HG03139 (cell line): ENCODE results near the gene RNF182.
"Not testable (repeated sequence)": the region's sequence is repeated elsewhere in the genome, so short reads cannot be mapped to it uniquely, and the experiment has no call there.

ENCODE experiments used
- ATAC-seq: cut with Tn5 transposase; IDR thresholded peaks from one replicate; pipeline ENCODE4 v1.9.1; 2021; ENCODE audit not compliant: unreplicated experiment

RNF182 gene

DNA sequence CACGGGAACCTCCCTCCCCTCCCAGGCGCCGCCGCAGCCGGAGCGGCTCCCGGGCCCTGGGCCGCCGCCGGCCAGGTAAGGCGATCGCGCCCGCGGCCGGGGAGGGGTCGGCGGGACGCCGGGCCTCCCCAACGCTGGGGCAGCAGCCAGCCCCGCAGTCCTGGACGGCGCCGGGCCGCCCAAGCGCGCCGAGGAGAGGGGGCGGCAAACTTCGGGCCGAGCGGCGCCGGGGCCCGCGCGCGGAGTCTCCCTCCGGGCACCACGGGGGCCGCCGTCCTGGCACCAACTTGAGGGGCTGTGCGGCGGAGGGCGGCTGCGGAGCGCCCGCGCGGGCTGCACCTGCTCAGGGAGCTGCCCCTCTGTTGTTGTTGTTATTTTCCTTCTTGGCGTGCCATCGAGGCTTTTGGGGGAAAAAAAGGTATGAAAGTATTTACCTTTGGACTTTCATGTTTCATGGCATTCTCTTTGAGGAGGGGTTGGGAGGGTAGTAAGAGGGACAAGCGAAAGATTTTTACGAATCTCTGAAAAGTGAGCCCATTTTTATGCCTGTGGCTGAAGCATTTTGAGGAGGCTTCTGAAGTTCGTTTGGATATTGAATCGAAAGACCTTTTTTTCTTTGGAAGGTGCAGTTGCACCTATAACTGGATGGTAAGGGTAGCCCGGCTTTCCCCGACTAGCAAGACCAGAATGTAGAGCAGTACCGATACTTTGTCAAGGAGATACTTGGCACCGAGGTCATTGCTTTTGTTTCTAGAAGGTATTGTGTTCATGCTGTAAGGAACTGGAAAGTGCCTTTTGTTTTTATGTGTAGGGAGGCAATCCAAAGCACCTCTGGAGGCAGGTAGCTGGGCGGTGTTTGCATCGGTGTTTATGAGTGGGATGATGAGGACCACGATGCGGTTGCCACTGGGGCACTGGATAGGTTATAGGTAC is at the start of gene RNF182:
Gene RNF182, plus strand, starts transcription at position 4 of the 933 bp plus-strand sequence. CDS start 52,168 bp downstream, outside the sequence.
- ATAC-seq = no peak

GRCh38 chr6:13877051-13877450 is 47.7 kb upstream of the RNF182 start:
- no peak for ATAC-seq

GRCh38 chr6:13880061-13880663 is 44.6 kb upstream of the RNF182 start:
- ATAC-seq = not testable (repeated sequence)

- no peak for ATAC-seq
These were observed 43.1 kb upstream of the RNF182 start for GRCh38 chr6:13881621-13882165.

DNA sequence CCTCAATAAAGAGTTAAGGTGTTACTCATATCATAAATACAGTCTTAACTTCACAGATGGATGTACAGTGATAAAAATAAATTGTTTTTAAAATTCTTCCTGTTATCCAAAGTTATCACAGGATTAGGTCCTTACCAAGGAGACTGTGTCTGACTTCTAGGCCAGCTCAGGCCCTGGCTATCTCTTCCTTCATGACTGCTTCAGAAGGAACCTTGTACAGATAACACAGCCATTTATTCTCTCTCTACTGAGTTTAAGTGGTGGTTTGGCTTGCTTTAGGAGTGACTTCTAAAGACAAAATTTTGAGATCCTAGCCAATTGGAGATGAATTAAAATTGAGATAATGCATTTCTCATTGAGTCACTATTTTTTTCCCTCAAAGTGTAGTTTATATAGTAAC is 40.8 kb upstream of the RNF182 start:
- no peak for ATAC-seq

- ATAC-seq = no peak
These were observed 40.4 kb upstream of the RNF182 start for GRCh38 chr6:13884397-13884796.

DNA sequence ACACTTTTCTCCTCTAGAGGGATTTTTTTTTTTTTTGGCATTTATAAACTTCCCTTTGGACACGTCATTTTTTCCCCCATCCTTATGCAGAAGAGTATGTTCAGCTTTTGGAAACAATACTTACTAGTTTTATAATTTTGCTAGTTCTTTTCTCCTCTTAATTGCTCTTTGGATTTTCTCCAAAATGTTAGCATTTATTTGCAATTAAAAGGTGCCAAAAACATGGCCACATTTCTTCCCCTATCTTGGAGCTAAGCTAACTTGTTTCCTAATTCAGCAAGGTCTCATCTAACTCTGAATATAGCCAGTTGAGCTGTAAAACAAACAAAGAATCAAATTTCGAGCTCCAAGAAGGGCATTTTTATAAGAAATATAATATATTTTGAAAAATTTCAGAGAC is 39.2 kb upstream of the RNF182 start:
- ATAC-seq = no peak

- ATAC-seq = no peak
These were observed 37.8 kb upstream of the RNF182 start for GRCh38 chr6:13886949-13887348.

DNA sequence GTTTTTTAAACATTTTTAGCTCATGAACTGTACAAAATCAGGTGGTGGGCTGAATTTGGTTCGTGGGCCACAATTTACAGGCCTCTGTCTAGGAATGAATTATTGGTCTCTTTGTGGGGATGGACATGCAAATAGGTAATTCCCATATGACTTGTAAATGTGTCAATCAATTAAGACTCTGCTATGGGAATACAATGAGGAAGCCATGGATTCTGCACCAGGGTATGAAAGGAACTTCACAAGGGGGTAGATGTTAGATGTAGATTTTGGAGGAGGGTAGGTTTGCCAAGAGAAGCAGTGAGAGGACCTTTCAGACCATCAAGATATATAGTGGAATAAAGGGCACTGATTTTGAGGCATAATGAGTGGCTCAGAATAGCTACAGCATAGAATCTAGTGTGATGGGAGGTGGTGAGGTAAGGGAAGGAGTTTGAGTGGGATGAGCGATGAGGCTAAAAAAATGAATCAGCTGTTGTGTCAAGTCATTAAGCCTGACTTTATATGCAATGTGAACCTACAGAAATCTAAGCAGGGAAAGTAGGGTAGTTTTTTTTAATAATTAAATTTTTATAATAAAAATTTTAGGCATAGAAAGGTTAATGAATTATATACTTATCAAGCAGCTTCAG is 32.6 kb upstream of the RNF182 start:
- ATAC-seq = no peak

- no peak for ATAC-seq
These were observed 21.8 kb upstream of the RNF182 start for GRCh38 chr6:13902922-13903321.

GRCh38 chr6:13903364-13903763 is 21.4 kb upstream of the RNF182 start:
- no peak for ATAC-seq

DNA sequence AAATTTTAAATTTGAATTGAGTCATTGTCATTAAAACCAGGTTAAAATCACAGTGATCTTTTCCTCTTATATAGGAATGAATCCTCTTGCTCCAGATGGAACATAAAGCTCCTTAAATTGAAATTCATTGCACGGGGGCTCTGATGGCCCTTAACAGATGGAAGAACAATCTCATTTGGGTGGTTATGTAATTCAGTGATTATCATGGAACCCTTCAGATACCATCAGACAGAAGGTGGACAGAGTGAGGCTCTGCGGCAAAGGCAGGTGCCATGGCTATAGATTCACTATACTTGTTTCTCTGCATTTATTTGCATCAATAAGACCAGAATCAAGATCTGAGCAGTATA is 17.8 kb upstream of the RNF182 start:
- no peak for ATAC-seq

DNA sequence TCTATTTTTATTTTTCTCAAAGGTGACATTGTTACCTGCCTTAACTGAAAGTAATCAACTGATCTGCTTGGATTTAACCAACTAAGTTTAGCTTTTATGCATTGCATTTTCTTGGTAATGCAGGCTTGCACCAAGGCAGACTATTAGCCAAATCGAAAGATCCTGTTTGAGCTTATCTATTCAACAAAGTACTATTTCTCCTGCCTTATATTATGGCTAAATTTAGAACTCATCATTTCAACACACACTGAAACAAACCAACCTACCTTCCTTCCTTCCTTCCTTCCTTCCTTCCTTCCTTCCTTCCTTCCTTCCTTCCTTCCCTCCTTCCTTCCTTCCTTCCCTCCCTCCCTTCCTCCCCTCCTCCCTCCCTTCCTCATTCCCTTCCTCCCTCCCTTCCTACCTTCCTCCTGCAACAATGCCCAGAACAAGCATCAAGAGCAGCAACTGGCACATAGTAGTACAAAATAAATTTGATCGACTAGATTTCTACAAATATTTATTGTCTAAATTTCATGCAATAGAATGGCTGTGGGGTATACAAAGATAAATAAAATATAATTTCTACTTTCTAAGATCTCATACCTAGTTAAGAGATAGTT is 17.0 kb upstream of the RNF182 start:
- ATAC-seq = no peak

- ATAC-seq = no peak
These were observed 15.8 kb upstream of the RNF182 start for GRCh38 chr6:13908955-13909381.

DNA sequence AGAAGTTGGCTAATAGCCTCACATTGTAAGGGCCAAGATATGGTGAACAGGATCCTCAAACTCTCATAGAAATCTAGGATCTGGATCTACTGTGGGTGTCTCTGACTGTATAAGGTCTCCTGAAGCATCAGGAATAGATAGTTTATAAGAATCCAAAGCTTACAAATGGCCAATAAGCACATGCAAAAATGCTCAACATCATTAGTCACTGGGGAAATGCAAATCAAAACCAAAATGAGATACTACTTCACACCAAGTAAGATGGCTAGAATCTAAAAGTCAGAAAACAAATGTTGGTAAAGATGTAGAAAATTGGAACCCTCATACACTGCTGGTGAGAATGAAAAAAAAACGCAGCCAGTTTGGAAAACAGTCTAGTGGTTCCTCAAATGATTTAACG is 14.3 kb upstream of the RNF182 start:
- ATAC-seq = no peak

GRCh38 chr6:13911337-13911736 is 13.4 kb upstream of the RNF182 start:
- no peak for ATAC-seq

DNA sequence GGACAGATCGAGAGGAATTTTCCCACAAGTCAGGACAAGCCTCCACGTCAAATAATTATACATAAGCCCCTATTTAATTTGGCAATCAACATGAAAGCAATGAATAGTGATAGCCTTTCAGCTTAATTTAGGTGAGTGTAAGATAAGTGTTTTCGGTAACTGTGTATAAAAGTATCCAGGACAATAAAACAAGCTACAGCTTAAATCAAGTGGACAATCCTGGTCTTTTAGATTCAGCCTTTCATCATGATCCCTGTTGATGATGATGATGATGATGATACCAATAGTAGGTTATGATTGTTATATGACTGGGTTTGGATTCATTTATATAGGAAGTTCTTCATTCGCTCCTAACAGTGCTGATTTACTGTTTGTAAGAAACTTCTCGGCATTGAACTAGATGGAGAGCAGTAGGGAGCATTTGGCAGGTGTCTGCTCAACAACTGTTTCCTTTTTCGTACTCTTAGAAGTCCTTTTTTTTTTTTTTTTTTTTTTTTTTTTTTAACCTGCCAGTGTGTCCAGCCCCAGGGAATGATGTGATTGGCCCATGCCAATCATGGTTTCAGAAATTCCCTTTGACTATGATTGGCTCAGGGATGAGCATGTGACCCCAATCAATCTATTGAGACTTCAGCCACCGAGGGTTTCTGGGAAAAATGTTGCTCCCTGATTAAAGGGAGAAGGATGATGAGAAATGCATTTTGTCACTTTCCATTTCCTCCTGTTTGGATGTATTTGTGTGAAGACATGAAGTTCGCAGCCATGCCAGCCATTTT is 11.3 kb upstream of the RNF182 start:
- no peak for ATAC-seq

DNA sequence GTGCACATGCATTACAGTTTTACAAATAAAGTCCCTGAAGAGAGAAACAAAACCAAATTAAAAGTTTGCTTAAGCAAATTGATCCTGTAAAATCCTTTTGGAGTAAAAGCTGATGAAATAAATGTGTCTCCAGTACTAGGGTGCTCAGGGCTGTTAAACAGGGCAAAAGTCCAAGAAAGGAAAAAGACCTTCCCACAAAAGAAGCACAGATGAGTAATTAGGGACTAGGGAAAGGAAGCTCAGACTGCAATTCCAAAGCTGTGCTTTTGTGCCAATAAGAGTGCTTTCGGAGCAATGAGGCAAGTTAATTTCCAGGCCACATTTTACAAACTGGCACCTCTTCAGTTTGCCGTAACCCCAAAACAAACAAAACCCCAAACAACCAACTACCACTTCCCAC is 10.4 kb upstream of the RNF182 start:
- no peak for ATAC-seq

- ATAC-seq = no peak
These were observed 9.1 kb upstream of the RNF182 start for GRCh38 chr6:13915561-13916229.
